ENCODE measurements around the gene MAPK8IP1.
"Not testable (repeated sequence)": the region's sequence is repeated elsewhere in the genome, so short reads cannot be mapped to it uniquely, and the experiment has no call there.

Gene MAPK8IP1

GRCh38 chr11:45904309-45904915 lies 19.0 kb downstream of the MAPK8IP1 start:
- intact Hi-C loops (cut with DNase I): no loop called here
- no peak for DNase-seq

- intact Hi-C loops (cut with DNase I): no loop called here
- DNase-seq: no peak
Observed at GRCh38 chr11:45905095-45905494, 19.6 kb downstream of the MAPK8IP1 start.

GRCh38 chr11:45905576-45905975 lies 20.1 kb downstream of the MAPK8IP1 start:
- DNase-seq; intact Hi-C loops (cut with DNase I): not testable (repeated sequence)

GRCh38 chr11:45906096-45906682 lies 20.7 kb downstream of the MAPK8IP1 start:
- no peak for DNase-seq
- intact Hi-C loops (cut with DNase I): no loop called here

GRCh38 chr11:45906965-45907611 lies 21.6 kb downstream of the MAPK8IP1 start, which contains the start of gene FREY1:
FREY1 (minus strand) TSS chr11:45907271; CDS start chr11:45907245, 26 bp downstream.
- intact Hi-C loops (cut with DNase I): no loop called here
- DNase-seq: no peak

- intact Hi-C loops (cut with DNase I): no loop called here
- no peak for DNase-seq
Observed at GRCh38 chr11:45907911-45908370, 22.5 kb downstream of the MAPK8IP1 start.

GRCh38 chr11:45909594-45910475 lies 24.4 kb downstream of the MAPK8IP1 start:
- no peak for DNase-seq
- intact Hi-C loops (cut with DNase I): no loop called here

GRCh38 chr11:45910623-45911022 lies 25.2 kb downstream of the MAPK8IP1 start:
- intact Hi-C loops (cut with DNase I): no loop called here
- no peak for DNase-seq

- intact Hi-C loops (cut with DNase I): no loop called here
- DNase-seq: no peak
Observed at GRCh38 chr11:45913514-45913913, 28.1 kb downstream of the MAPK8IP1 start.

- DNase-seq: no peak
- intact Hi-C loops (cut with DNase I): no loop called here
Observed at GRCh38 chr11:45913942-45914635, 28.6 kb downstream of the MAPK8IP1 start.

- intact Hi-C loops (cut with DNase I): no loop called here
- DNase-seq: no peak
Observed at GRCh38 chr11:45915446-45915845, 30.0 kb downstream of the MAPK8IP1 start.

- peak in 3 of 10 donors; percentile 65 to 84 (median 71) for DNase-seq
- intact Hi-C loops (cut with DNase I): no loop called here
Observed at GRCh38 chr11:45917286-45917622, 31.8 kb downstream of the MAPK8IP1 start.

GRCh38 chr11:45917623-45918330 lies 32.3 kb downstream of the MAPK8IP1 start, which contains the start of gene PEX16:
PEX16 (minus strand) TSS chr11:45917877; CDS start chr11:45917811, 66 bp downstream.
- DNase-seq: peak; percentile 94 to 99 (median 96)
- intact Hi-C loops (cut with DNase I): no loop called here

- intact Hi-C loops (cut with DNase I): no loop called here
- peak; percentile 75 to 98 (median 88) for DNase-seq
Observed at GRCh38 chr11:45918331-45918941, 33.0 kb downstream of the MAPK8IP1 start.

GRCh38 chr11:45918962-45919675 lies 33.7 kb downstream of the MAPK8IP1 start:
- DNase-seq: peak in 4 of 10 donors; percentile 9 to 67 (median 58)
- intact Hi-C loops (cut with DNase I): no loop called here

- DNase-seq: peak in 5 of 10 donors; percentile 7 to 63 (median 59)
- intact Hi-C loops (cut with DNase I): no loop called here
Observed at GRCh38 chr11:45919806-45920530, 34.5 kb downstream of the MAPK8IP1 start.
